Vagina (tissue), 2 donors: ENCODE data around the gene ZNF664. TPM values are rescaled to one million over a fixed set of nuclear protein-coding genes. Genes with fewer than 3 reads are reported as not detected.
"Not testable (repeated sequence)": the region's sequence is repeated elsewhere in the genome, so short reads cannot be mapped to it uniquely, and the experiment has no call there.

Experiments
- DNase-seq, 2 donors: peaks; one replicate each; pipeline ENCODE4 v3.0.0-alpha.2; 2017; ENCODE audit errors: extremely low spot score in 2 of 2
- H3K27ac ChIP-seq: fragments of 200-600 bp; sonication (generic); one replicate; pipeline ENCODE4 v1.5.1; 2019
- H3K27me3 ChIP-seq: fragments of 200-600 bp; sonication (generic); one replicate; pipeline ENCODE4 v1.5.1; 2019
- H3K36me3 ChIP-seq, 2 donors: fragments of 200-600 bp; sonication (generic); one replicate each; pipeline ENCODE4 v1.5.1; 2017 to 2019
- H3K4me1 ChIP-seq: fragments of 200-600 bp; sonication (generic); one replicate; pipeline ENCODE4 v1.5.1; 2019
- H3K4me3 ChIP-seq, 2 donors: fragments of 200-600 bp; sonication (generic); 1 replicate in 1 of 2; 2 replicates in 1 of 2; pipeline ENCODE4 v1.5.1; 2016 to 2019
- H3K9me3 ChIP-seq: fragments of 200-600 bp; sonication (generic); one replicate; pipeline ENCODE4 v1.5.1; 2019
- CTCF ChIP-seq, 3 experiments: fragments of 450-650 bp in 2 of 3; fragments of 200-600 bp in 1 of 3; sonication (generic) in 1 of 3; IDR thresholded peaks; one replicate each; pipeline ENCODE4 v1.5.1; 2017 to 2019; ENCODE audit warnings: antibody characterized with exemption in 3 of 3, mild to moderate bottlenecking in 2 of 3, moderate library complexity in 2 of 3
- POLR2A ChIP-seq, 2 donors: fragments of 450-650 bp; IDR thresholded peaks; one replicate each; pipeline ENCODE4 v1.6.1; 2017; ENCODE audit warnings: antibody characterized with exemption in 2 of 2, mild to moderate bottlenecking in 2 of 2, moderate library complexity in 2 of 2
- POLR2AphosphoS5 ChIP-seq, 2 donors: sonication (generic); formaldehyde crosslinking; IDR thresholded peaks; one replicate each; pipeline ENCODE4 v1.9.0; 2017; ENCODE audit warnings: antibody characterized with exemption in 2 of 2, mild to moderate bottlenecking in 2 of 2, low read depth in 1 of 2; ENCODE audit not compliant: insufficient read depth in 1 of 2
- intact Hi-C: fragments of 100-400 bp; cut with DNase I; formaldehyde crosslinking; loops from one replicate; pipeline ENCODE4 v1.15.1; 2023
- total RNA-seq: library from RNA; depleted of rRNA; stranded (reverse); fragments of >200 nt; gene quantifications from one replicate; pipeline ENCODE4 v1.2.3, GENCODE V29; 2016

The ZNF664 gene
- total RNA-seq, 1 donor from 2014 or later, result 40.5 TPM

- Histone ChIP-seq H3K27ac (no peak overlapping the region), H3K9me3 (no peaks in the 10 kb centered on the region), H3K27me3 (no peaks in the 10 kb centered on the region), H3K36me3 (peaks cover 0 to 37% of the 10 kb centered on the region in 2 donors), H3K4me3 (no peak overlapping the region), H3K4me1 (no peaks in the 10 kb centered on the region)
- DNase-seq, result peak in 1 of 2 donors; percentile 91
- intact Hi-C loops, result no loop called here
- TF ChIP-seq POLR2AphosphoS5 (IDR thresholded peaks at IDR 0.05; ENCODE audit: insufficient read depth in 1 of 2, low read depth in 1 of 2), result no peak
- no peak for TF ChIP-seq POLR2A (IDR thresholded peaks at IDR 0.05)
- TF ChIP-seq CTCF (IDR thresholded peaks at IDR 0.05), result no peak
These were observed 28.3 kb upstream of the ZNF664 start for GRCh38 chr12:123944696-123945095.

- intact Hi-C loops, result no loop called here
- H3K9me3 ChIP-seq, result no peaks in the 10 kb centered on the region
- no peak overlapping the region for H3K4me3 ChIP-seq
- H3K27me3 ChIP-seq, result no peaks in the 10 kb centered on the region
- TF ChIP-seq POLR2AphosphoS5 (IDR thresholded peaks at IDR 0.05; ENCODE audit: insufficient read depth in 1 of 2, low read depth in 1 of 2), result no peak
- no peak for TF ChIP-seq CTCF (IDR thresholded peaks at IDR 0.05)
- no peak for TF ChIP-seq POLR2A (IDR thresholded peaks at IDR 0.05)
- peak in 1 of 2 donors; percentile 89 for DNase-seq
- H3K4me1 ChIP-seq, result peaks cover 3% of the 10 kb centered on the region
- H3K36me3 ChIP-seq, result peaks cover 0 to 30% of the 10 kb centered on the region in 2 donors
- H3K27ac ChIP-seq, result no peak overlapping the region
These were observed 27.5 kb upstream of the ZNF664 start for GRCh38 chr12:123945287-123946151.

- H3K4me1 ChIP-seq, result peaks cover 9% of the 10 kb centered on the region
These were observed 26.9 kb upstream of the ZNF664 start for GRCh38 chr12:123946152-123946515.

GRCh38 chr12:123946516-123947505 is 26.2 kb upstream of the ZNF664 start:
- intact Hi-C loops, H3K4me3 ChIP-seq, H3K9me3 ChIP-seq, H3K27me3 ChIP-seq, H3K27ac ChIP-seq, H3K4me1 ChIP-seq: not testable (repeated sequence)
- peak in 1 of 2 donors; percentile 14 for DNase-seq
- peaks cover 0 to 21% of the 10 kb centered on the region in 2 donors for H3K36me3 ChIP-seq

More at GRCh38 chr12:123946152-123946515, 26.9 kb upstream of the ZNF664 start:
- Histone ChIP-seq H3K27me3 (no peaks in the 10 kb centered on the region), H3K27ac (no peak overlapping the region), H3K4me3 (no peak overlapping the region), H3K36me3 (peaks cover 0 to 27% of the 10 kb centered on the region in 2 donors), H3K9me3 (no peaks in the 10 kb centered on the region)
- TF ChIP-seq CTCF (IDR thresholded peaks at IDR 0.05) (no peak), POLR2AphosphoS5 (IDR thresholded peaks at IDR 0.05; ENCODE audit: insufficient read depth in 1 of 2, low read depth in 1 of 2) (no peak), POLR2A (IDR thresholded peaks at IDR 0.05) (no peak)
- intact Hi-C loops, result no loop called here
- peak in 1 of 2 donors; percentile 95 for DNase-seq

- H3K4me1 ChIP-seq, intact Hi-C loops, H3K27ac ChIP-seq, H3K4me3 ChIP-seq, DNase-seq, H3K27me3 ChIP-seq, H3K9me3 ChIP-seq: not testable (repeated sequence)
- peaks cover 0 to 13% of the 10 kb centered on the region in 2 donors for H3K36me3 ChIP-seq
These were observed 25.5 kb upstream of the ZNF664 start for GRCh38 chr12:123947531-123947930.
